ENCODE measurements around the gene SORCS2.

The SORCS2 gene

GRCh38 chr4:7678318-7678852 is 486.0 kb downstream of the SORCS2 start:
- H3K9me3 ChIP-seq (ENCODE audit: control insufficient read depth, insufficient read depth, low read length): peaks cover 5% of the 10 kb centered on the region; the same call in 1 of the 2 replicates
- H3K36me3 ChIP-seq (ENCODE audit: insufficient read depth, low read length): no peaks in the 10 kb centered on the region
- H3K4me1 ChIP-seq (ENCODE audit: insufficient read depth, low read length): no peaks in the 10 kb centered on the region; the same call in 1 of the 2 replicates
- no peak overlapping the region for H3K9ac ChIP-seq (ENCODE audit: low read depth, low read length)

- Histone ChIP-seq H3K36me3 (ENCODE audit: insufficient read depth, low read length) (no peaks in the 10 kb centered on the region), H3K4me1 (ENCODE audit: insufficient read depth, low read length) (no peaks in the 10 kb centered on the region; the same call in 1 of the 2 replicates), H3K9me3 (ENCODE audit: control insufficient read depth, insufficient read depth, low read length) (peaks cover 7% of the 10 kb centered on the region; the same call in 1 of the 2 replicates), H3K9ac (ENCODE audit: low read depth, low read length) (no peak overlapping the region)
These were observed 487.2 kb downstream of the SORCS2 start for GRCh38 chr4:7679406-7680040.

- H3K9me3 ChIP-seq (ENCODE audit: control insufficient read depth, insufficient read depth, low read length): peaks cover 7% of the 10 kb centered on the region; the same call in 1 of the 2 replicates
- no peak overlapping the region for H3K9ac ChIP-seq (ENCODE audit: low read depth, low read length)
- H3K4me1 ChIP-seq (ENCODE audit: insufficient read depth, low read length): no peaks in the 10 kb centered on the region; the same call in 1 of the 2 replicates
- no peaks in the 10 kb centered on the region for H3K36me3 ChIP-seq (ENCODE audit: insufficient read depth, low read length)
These were observed 487.8 kb downstream of the SORCS2 start for GRCh38 chr4:7680106-7680505.

- H3K9ac ChIP-seq (ENCODE audit: low read depth, low read length): no peak overlapping the region
- no peaks in the 10 kb centered on the region for H3K36me3 ChIP-seq (ENCODE audit: insufficient read depth, low read length)
- H3K4me1 ChIP-seq (ENCODE audit: insufficient read depth, low read length): no peaks in the 10 kb centered on the region; the same call in 1 of the 2 replicates
- H3K9me3 ChIP-seq (ENCODE audit: control insufficient read depth, insufficient read depth, low read length): peaks cover 7% of the 10 kb centered on the region; the same call in 1 of the 2 replicates
These were observed 488.4 kb downstream of the SORCS2 start for GRCh38 chr4:7680731-7681130.

GRCh38 chr4:7683126-7683703 is 490.9 kb downstream of the SORCS2 start:
- no peaks in the 10 kb centered on the region for H3K36me3 ChIP-seq (ENCODE audit: insufficient read depth, low read length)
- H3K9me3 ChIP-seq (ENCODE audit: control insufficient read depth, insufficient read depth, low read length): peaks cover 7% of the 10 kb centered on the region; the same call in 1 of the 2 replicates
- H3K4me1 ChIP-seq (ENCODE audit: insufficient read depth, low read length): no peaks in the 10 kb centered on the region
- no peak overlapping the region for H3K9ac ChIP-seq (ENCODE audit: low read depth, low read length)

- Histone ChIP-seq H3K4me1 (ENCODE audit: insufficient read depth, low read length) (no peaks in the 10 kb centered on the region), H3K36me3 (ENCODE audit: insufficient read depth, low read length) (no peaks in the 10 kb centered on the region), H3K9ac (ENCODE audit: low read depth, low read length) (no peak overlapping the region), H3K9me3 (ENCODE audit: control insufficient read depth, insufficient read depth, low read length) (peaks cover 7% of the 10 kb centered on the region; the same call in 1 of the 2 replicates)
These were observed 492.0 kb downstream of the SORCS2 start for GRCh38 chr4:7684294-7684693.

GRCh38 chr4:7686070-7686870 is 493.9 kb downstream of the SORCS2 start:
- no peaks in the 10 kb centered on the region for H3K36me3 ChIP-seq (ENCODE audit: insufficient read depth, low read length)
- peaks cover 7% of the 10 kb centered on the region; the same call in 1 of the 2 replicates for H3K9me3 ChIP-seq (ENCODE audit: control insufficient read depth, insufficient read depth, low read length)
- H3K4me1 ChIP-seq (ENCODE audit: insufficient read depth, low read length): no peaks in the 10 kb centered on the region
- H3K9ac ChIP-seq (ENCODE audit: low read depth, low read length): no peak overlapping the region

- Histone ChIP-seq H3K9me3 (ENCODE audit: control insufficient read depth, insufficient read depth, low read length) (peaks cover 7% of the 10 kb centered on the region; the same call in 1 of the 2 replicates), H3K36me3 (ENCODE audit: insufficient read depth, low read length) (no peaks in the 10 kb centered on the region), H3K4me1 (ENCODE audit: insufficient read depth, low read length) (no peaks in the 10 kb centered on the region), H3K9ac (ENCODE audit: low read depth, low read length) (no peak overlapping the region)
These were observed 494.7 kb downstream of the SORCS2 start for GRCh38 chr4:7687006-7687405.

- Histone ChIP-seq H3K4me1 (ENCODE audit: insufficient read depth, low read length) (no peaks in the 10 kb centered on the region), H3K9me3 (ENCODE audit: control insufficient read depth, insufficient read depth, low read length) (peaks cover 7% of the 10 kb centered on the region; the same call in 1 of the 2 replicates), H3K36me3 (ENCODE audit: insufficient read depth, low read length) (no peaks in the 10 kb centered on the region), H3K9ac (ENCODE audit: low read depth, low read length) (no peak overlapping the region)
These were observed 495.5 kb downstream of the SORCS2 start for GRCh38 chr4:7687796-7688195.

- no peaks in the 10 kb centered on the region for H3K36me3 ChIP-seq (ENCODE audit: insufficient read depth, low read length)
- H3K4me1 ChIP-seq (ENCODE audit: insufficient read depth, low read length): no peaks in the 10 kb centered on the region
- H3K9me3 ChIP-seq (ENCODE audit: control insufficient read depth, insufficient read depth, low read length): no peaks in the 10 kb centered on the region
- no peak overlapping the region for H3K9ac ChIP-seq (ENCODE audit: low read depth, low read length)
These were observed 497.7 kb downstream of the SORCS2 start for GRCh38 chr4:7689773-7690693.

GRCh38 chr4:7691061-7691460 is 498.7 kb downstream of the SORCS2 start:
- no peaks in the 10 kb centered on the region for H3K4me1 ChIP-seq (ENCODE audit: insufficient read depth, low read length)
- no peaks in the 10 kb centered on the region for H3K9me3 ChIP-seq (ENCODE audit: control insufficient read depth, insufficient read depth, low read length)
- H3K36me3 ChIP-seq (ENCODE audit: insufficient read depth, low read length): no peaks in the 10 kb centered on the region
- H3K9ac ChIP-seq (ENCODE audit: low read depth, low read length): no peak overlapping the region

GRCh38 chr4:7691982-7692381 is 499.6 kb downstream of the SORCS2 start:
- no peaks in the 10 kb centered on the region for H3K9me3 ChIP-seq (ENCODE audit: control insufficient read depth, insufficient read depth, low read length)
- no peak overlapping the region for H3K9ac ChIP-seq (ENCODE audit: low read depth, low read length)
- H3K4me1 ChIP-seq (ENCODE audit: insufficient read depth, low read length): no peaks in the 10 kb centered on the region
- H3K36me3 ChIP-seq (ENCODE audit: insufficient read depth, low read length): no peaks in the 10 kb centered on the region

- no peaks in the 10 kb centered on the region for H3K36me3 ChIP-seq (ENCODE audit: insufficient read depth, low read length)
- no peak overlapping the region for H3K9ac ChIP-seq (ENCODE audit: low read depth, low read length)
- H3K4me1 ChIP-seq (ENCODE audit: insufficient read depth, low read length): no peaks in the 10 kb centered on the region
- H3K9me3 ChIP-seq (ENCODE audit: control insufficient read depth, insufficient read depth, low read length): no peaks in the 10 kb centered on the region
These were observed 500.3 kb downstream of the SORCS2 start for GRCh38 chr4:7692451-7693236.
